Inflammatory macrophage treated with lipopolysaccharide for 1 hour (primary cell): ENCODE measurements around the gene TUBB6.

Experiments used
- DNase-seq, 2 donors: peaks; one replicate each; pipeline ENCODE4 v3.0.0-alpha.2; 2020 to 2022

Gene TUBB6

DNA sequence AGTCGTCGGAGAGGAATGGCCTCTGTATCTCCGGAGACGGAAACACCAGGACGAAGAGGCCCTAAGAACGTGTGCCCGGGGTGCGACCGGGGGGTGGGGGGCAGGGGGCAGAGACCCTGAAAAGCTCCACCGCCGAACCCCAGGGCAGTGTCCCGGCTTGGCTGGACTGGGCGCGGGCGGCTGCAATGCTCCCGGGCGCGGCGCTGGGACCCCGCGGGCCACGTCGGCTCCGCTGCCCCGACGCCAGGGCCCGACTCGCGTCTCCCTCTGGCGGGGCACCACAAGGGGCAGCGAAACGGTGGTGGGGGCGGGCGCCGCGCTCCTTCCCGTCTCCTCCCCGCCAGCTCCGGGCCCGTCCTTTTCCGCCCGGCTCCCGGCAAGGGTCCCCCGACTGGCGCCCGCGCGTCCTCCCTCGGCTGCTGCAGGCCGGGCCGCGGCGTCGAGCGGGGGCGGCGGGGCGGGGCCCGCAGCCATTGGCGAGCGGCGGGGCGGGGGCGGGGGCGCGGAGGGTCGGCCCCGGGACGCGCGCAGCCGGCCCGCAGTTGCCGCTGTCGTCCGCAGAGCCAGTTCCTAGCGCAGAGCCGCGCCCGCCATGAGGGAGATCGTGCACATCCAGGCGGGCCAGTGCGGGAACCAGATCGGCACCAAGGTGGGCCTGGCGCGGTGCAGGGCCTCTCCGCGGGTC, at the start of gene TUBB6:
Gene TUBB6, plus strand, starts transcription at position 541 of the 685 bp plus-strand sequence. Its CDS starts 52 bp downstream, at position 593.
- peak; percentile 78 to 83 for DNase-seq

- no peak for DNase-seq
Observed at GRCh38 chr18:12258719-12259705, 49.0 kb upstream of the TUBB6 start.

DNA sequence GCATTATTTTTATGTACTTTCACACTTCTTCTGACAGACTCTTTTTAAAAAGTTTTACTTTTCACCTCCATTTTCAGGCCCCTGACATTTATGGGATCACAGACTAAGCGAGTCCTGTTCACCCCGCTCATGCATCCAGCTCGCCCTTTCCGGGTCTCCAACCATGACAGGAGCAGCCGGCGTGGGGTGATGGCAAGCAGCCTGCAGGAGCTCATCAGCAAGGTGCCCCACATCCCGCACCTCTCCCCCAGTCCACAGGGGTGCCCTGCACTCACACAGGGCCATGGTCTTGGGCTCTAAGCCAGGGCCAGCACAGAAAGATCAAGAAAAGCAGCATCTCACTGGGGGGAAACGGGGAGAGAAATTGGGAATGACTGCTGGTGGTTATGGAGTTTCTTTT, 45.3 kb upstream of the TUBB6 start:
- no peak for DNase-seq

- no peak for DNase-seq
Observed at GRCh38 chr18:12264864-12265263, 43.2 kb upstream of the TUBB6 start.

- peak; percentile 54 to 84 for DNase-seq
Observed at GRCh38 chr18:12271376-12272235, 36.4 kb upstream of the TUBB6 start.

GRCh38 chr18:12274793-12275192, 33.2 kb upstream of the TUBB6 start:
- DNase-seq = no peak

- DNase-seq = no peak
Observed at GRCh38 chr18:12276736-12277554, 31.1 kb upstream of the TUBB6 start.

- no peak for DNase-seq
Observed at GRCh38 chr18:12278215-12278671, 29.8 kb upstream of the TUBB6 start.

DNA sequence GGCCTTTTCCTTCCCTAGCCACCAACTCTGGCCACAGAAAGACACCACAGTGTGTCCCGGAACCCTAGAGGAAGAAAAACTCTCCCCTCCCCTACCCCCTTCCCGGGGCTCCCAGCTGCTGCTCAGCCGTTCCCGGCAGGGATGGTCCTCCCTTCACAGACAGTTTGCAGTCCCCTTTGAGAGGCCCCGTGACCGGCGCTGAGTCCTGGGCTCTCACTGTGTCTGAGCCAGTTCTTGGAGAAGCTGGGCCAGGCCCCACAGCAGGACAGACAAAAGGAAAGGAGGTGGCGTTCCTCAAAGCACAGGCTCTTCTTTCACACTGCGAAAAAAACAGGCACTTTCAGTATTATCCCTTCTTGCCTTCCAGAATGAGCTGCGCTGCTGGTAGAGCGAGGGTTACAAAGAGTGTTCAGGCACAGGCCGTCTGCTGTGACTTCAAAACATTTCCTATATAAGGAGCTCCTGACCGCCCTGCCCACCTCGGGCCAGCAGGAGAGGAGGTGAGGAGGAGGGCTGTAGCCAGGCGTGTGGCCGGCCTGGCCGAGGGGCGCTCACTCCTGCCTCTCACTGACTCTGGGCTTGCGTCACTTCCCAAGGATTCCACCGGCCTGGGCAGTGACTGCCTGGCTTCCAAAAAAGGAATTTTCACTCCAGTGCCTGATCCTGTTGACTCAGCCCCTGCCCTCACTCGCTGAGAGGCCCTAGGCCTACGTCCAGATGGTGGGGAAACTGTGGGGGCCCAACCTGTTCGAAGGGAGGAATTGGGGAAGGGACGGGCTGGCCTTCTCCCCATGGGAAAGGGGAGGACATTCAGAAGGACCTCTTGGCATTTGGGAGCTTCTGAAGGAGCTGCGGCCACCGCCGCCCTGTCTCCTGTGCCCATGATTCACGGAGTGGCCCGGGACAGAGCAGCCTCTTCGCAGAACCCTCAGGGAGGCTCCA, 29.0 kb upstream of the TUBB6 start:
- no peak for DNase-seq

GRCh38 chr18:12279781-12280531, 28.1 kb upstream of the TUBB6 start:
- no peak for DNase-seq

DNA sequence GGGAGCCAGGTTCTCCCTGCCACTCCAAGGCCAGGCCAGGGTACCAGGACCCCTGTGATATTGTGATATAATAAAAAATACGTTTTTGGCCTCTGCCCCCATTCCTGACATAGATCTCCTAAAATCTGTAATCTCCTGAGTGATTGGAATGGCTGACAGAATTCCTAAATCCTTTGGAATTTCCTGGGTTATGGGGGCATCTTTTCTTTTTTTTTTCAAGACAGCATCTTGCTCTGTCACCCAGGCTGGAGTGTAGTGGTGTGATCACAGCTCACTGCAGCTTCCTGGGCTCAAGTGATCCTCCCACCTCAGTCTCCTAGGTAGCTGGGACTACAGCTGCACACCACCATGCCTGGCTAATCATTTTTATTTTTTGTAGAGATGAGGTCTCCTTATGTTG, 26.2 kb upstream of the TUBB6 start:
- DNase-seq = no peak

DNA sequence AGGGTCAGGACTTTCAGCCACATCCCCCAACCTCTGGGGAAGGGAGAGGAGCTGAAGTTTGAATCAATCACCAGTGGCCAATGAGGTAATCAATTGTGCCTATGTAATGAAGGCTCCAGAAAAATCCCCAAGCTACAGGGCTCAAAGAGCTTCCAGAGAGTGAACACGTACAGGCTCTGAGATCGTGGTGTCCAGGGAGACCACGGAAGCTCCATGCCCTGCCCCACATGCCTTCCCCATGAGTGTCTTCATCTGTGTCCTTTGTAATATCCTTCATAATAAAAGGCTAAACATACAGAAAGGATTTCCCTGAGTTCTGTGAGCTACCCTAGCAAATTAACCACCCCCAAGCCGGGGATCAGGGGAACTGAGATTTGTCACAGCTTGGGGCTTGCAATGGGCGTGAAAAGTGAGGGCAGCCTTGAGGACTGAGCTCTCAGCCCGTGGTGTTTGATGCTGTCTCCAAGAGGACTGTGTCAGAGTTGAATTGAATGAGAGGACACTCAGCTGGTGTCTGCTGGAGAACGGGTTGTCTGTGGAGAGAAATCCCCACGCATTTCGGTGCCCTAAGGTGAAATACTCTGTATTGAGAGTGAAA, 25.5 kb upstream of the TUBB6 start:
- DNase-seq = no peak

DNA sequence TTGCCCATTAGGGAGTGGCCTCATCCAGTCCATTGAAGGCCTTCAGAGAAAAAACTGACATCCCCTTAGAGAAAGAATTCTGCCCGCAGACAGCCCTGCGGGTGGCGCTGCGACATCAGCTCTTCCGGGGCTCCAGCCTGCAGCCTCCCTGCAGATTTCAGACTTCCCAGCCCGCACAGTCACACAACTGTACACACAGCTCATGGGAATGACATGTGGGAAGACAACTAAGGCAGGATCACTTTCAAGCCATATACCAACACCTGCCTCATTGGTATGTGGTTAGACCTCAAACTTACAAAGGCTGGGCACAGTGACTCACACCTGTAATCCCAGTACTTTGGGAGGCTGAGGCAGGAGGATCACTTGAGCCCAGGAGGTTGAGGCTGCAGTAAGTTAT, 24.8 kb upstream of the TUBB6 start:
- DNase-seq = no peak

- no peak for DNase-seq
Observed at GRCh38 chr18:12283666-12284065, 24.4 kb upstream of the TUBB6 start.

GRCh38 chr18:12287131-12287681, 20.8 kb upstream of the TUBB6 start:
- no peak for DNase-seq

DNA sequence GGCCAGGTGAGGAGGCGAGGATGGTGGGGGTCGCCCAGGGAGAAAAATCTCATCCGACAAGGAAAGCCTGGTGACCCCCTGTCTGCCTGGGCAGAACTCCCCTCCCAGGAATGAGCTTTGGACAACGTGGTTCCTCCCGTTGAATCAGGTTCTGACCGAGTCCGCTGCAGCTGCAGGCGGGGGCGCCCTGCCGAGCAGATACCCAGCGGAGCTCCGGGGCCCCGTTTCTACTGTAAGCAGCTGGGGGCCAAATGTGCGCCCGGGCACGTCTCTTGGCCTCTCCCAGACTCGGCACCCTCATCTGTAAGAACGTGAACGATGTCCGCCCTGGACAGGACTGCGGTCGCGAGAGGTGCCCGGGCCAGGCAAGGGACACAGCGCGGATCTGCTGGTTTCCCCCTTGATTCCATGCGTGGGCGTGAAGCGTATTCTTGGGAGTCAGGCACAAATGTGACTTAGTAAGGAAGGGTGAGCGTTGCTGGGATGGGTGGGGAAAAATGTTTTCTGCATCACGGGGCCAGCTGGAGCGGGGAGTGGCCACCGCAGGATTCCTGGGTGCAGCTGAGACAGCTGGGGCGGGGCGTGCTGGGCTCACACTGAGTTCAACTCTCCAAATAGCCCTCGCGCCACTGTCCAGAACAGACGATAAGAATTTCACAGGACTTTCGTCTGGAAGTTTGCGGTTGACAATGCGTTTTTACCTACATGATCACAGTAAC, 20.2 kb upstream of the TUBB6 start:
- peak; percentile 40 to 59 for DNase-seq

GRCh38 chr18:12288403-12288755, 19.7 kb upstream of the TUBB6 start:
- DNase-seq = no peak

- DNase-seq = no peak
Observed at GRCh38 chr18:12290086-12290485, 18.0 kb upstream of the TUBB6 start.

GRCh38 chr18:12291161-12291560, 16.9 kb upstream of the TUBB6 start:
- DNase-seq = no peak
